OCI-LY7 (cell line): ENCODE data around the gene EPHB3. TPM values are rescaled to one million over a fixed set of nuclear protein-coding genes. Genes with fewer than 3 reads are reported as not detected.

Source experiments
- BruUV-seq: library from RNA; stranded (reverse); fragments of 400-500 nt; replicated peaks from 2 replicates; lab custom pipeline; 2021; lab: Mats Ljungman, UMichigan
- CTCF ChIA-PET: fragments of 300-600 bp; sonication (Branson Sonifier 250); formaldehyde crosslinking; loops from one replicate; lab custom pipeline; 2022; ENCODE audit warnings: antibody characterized with exemption; ENCODE audit not compliant: unreplicated experiment; lab: Charles Lee
- POLR2A ChIA-PET: fragments of 300-600 bp; sonication (Branson Sonifier 250); formaldehyde crosslinking; loops from one replicate; lab custom pipeline; 2022; ENCODE audit warnings: antibody characterized with exemption; lab: Charles Lee
- DNase-seq: peaks from one replicate; pipeline ENCODE4 v3.0.0-alpha.2; 2015; ENCODE audit warnings: low spot score
- H2AFZ ChIP-seq: fragments of 200-600 bp; sonication (generic), shearing (Covaris generic); 2 replicates; pipeline ENCODE4 v1.6.1; 2014; ENCODE audit warnings: mild to moderate bottlenecking, antibody characterized with exemption, low read length, moderate library complexity
- H3K27ac ChIP-seq: fragments of 200-600 bp; sonication (generic); 2 replicates; pipeline ENCODE4 v1.5.1; 2014; ENCODE audit warnings: mixed run types, low read depth, mild to moderate bottlenecking, moderate library complexity, low read length, inconsistent platforms; ENCODE audit not compliant: poor library complexity, severe bottlenecking
- H3K36me3 ChIP-seq: fragments of 200-600 bp; sonication (generic); 2 replicates; pipeline ENCODE4 v1.6.1; 2014; ENCODE audit warnings: mild to moderate bottlenecking, antibody characterized with exemption, low read length, moderate library complexity, mixed read lengths; ENCODE audit not compliant: insufficient read depth
- H3K4me1 ChIP-seq: fragments of 200-600 bp; sonication (generic); 2 replicates; pipeline ENCODE4 v1.5.1; 2014; ENCODE audit warnings: mild to moderate bottlenecking, low read length; ENCODE audit not compliant: insufficient read depth, poor library complexity, severe bottlenecking
- H3K4me2 ChIP-seq: fragments of 200-600 bp; sonication (generic); 2 replicates; pipeline ENCODE4 v1.6.1; 2014; ENCODE audit warnings: mild to moderate bottlenecking, low read length
- H3K4me3 ChIP-seq: fragments of 200-600 bp; sonication (generic); 2 replicates; pipeline ENCODE4 v1.5.1; 2014; ENCODE audit warnings: mild to moderate bottlenecking, low read depth, low read length; ENCODE audit not compliant: poor library complexity, severe bottlenecking
- H3K79me2 ChIP-seq: fragments of 200-600 bp; sonication (generic); 2 replicates; pipeline ENCODE4 v1.6.1; 2016; ENCODE audit warnings: low read depth, mild to moderate bottlenecking, low read length, moderate library complexity, mixed read lengths; ENCODE audit not compliant: insufficient read depth
- H3K9me2 ChIP-seq: fragments of 200-600 bp; sonication (generic); 2 replicates; pipeline ENCODE4 v1.6.1; 2016; ENCODE audit warnings: mild to moderate bottlenecking, low read length, mixed read lengths; ENCODE audit not compliant: insufficient read depth
- H3K9me3 ChIP-seq: fragments of 200-600 bp; sonication (generic); 2 replicates; pipeline ENCODE4 v1.6.1; 2014; ENCODE audit warnings: mild to moderate bottlenecking, mixed run types, low read length, mixed read lengths
- H4K20me1 ChIP-seq: fragments of 200-600 bp; sonication (generic); 2 replicates; pipeline ENCODE4 v1.6.1; 2014; ENCODE audit warnings: mild to moderate bottlenecking, antibody characterized with exemption, low read length, moderate library complexity, mixed read lengths; ENCODE audit not compliant: insufficient read depth
- CTCF ChIP-seq: fragments of 200-600 bp; sonication (generic); conservative IDR thresholded peaks from 2 replicates; pipeline ENCODE4 v1.5.1; 2014; ENCODE audit warnings: mild to moderate bottlenecking, antibody characterized with exemption, low read length, moderate library complexity, mixed read lengths
- EZH2phosphoT487 ChIP-seq: fragments of 200-600 bp; sonication (generic); IDR thresholded peaks from 2 replicates; pipeline ENCODE4 v1.6.1; 2018; ENCODE audit warnings: low read depth, borderline replicate concordance, mild to moderate bottlenecking, mixed run types, antibody characterized with exemption, low read length, moderate library complexity, mixed read lengths
- intact Hi-C: fragments of 100-400 bp; cut with micrococcal nuclease; formaldehyde crosslinking; loops from one replicate; pipeline ENCODE4 v1.10.0; 2022; ENCODE audit not compliant: unreplicated experiment
- total RNA-seq, 2 experiments: library from RNA; depleted of rRNA in 1 of 2; stranded (reverse); fragments of >200 nt in 1 of 2; shearing (Covaris generic) in 1 of 2; gene quantifications; 2 replicates each; pipeline ENCODE4 v1.2.3, GENCODE V29; 2014 to 2022

Gene EPHB3
- total RNA-seq, 2 experiments from 2014 or later = not detected

GRCh38 chr3:184579513-184579912 is 17.9 kb downstream of the EPHB3 start:
- no peaks in the 10 kb centered on the region for H3K9me3 ChIP-seq
- H3K4me3 ChIP-seq = no peak overlapping the region
- DNase-seq = no peak
- intact Hi-C loops = no loop called here
- H3K27ac ChIP-seq = no peak overlapping the region
- TF ChIP-seq EZH2phosphoT487 (no peak), CTCF (no peak)
- CTCF ChIA-PET = no interaction called here
- H2AFZ ChIP-seq = no peak overlapping the region
- POLR2A ChIA-PET = interaction anchor here (1.0 kb wide), 1 partner anchor 14 kb away, joined by 3 read pairs; no protein-coding TSS in a partner anchor
- H3K4me2 ChIP-seq = no peak overlapping the region
- no peaks in the 10 kb centered on the region for H3K9me2 ChIP-seq
- no peaks in the 10 kb centered on the region for H3K36me3 ChIP-seq
- no peaks in the 10 kb centered on the region for H3K79me2 ChIP-seq
- H3K4me1 ChIP-seq = peaks cover 4% of the 10 kb centered on the region
- no peaks in the 10 kb centered on the region for H4K20me1 ChIP-seq
- no TSS peak for BruUV-seq

- CTCF ChIA-PET = no interaction called here
- no peak for TF ChIP-seq CTCF
- no peak for TF ChIP-seq EZH2phosphoT487
- no peaks in the 10 kb centered on the region for H3K79me2 ChIP-seq
- POLR2A ChIA-PET = interaction anchor here (1.0 kb wide), 1 partner anchor 13 kb away, joined by 3 read pairs; no protein-coding TSS in a partner anchor
- H3K36me3 ChIP-seq = no peaks in the 10 kb centered on the region
- H3K27ac ChIP-seq = no peak overlapping the region
- intact Hi-C loops = no loop called here
- H3K9me2 ChIP-seq = no peaks in the 10 kb centered on the region
- H4K20me1 ChIP-seq = no peaks in the 10 kb centered on the region
- no peak overlapping the region for H3K4me3 ChIP-seq
- no peak overlapping the region for H2AFZ ChIP-seq
- H3K9me3 ChIP-seq = no peaks in the 10 kb centered on the region
- no peak for DNase-seq
- no peak overlapping the region for H3K4me2 ChIP-seq
- no TSS peak for BruUV-seq
- no peaks in the 10 kb centered on the region for H3K4me1 ChIP-seq
Measured at GRCh38 chr3:184580376-184580775, 18.8 kb downstream of the EPHB3 start.

- CTCF ChIA-PET = no interaction called here
- no peak for DNase-seq
- Histone ChIP-seq H2AFZ (no peak overlapping the region), H3K9me2 (no peaks in the 10 kb centered on the region), H4K20me1 (no peaks in the 10 kb centered on the region), H3K36me3 (no peaks in the 10 kb centered on the region), H3K9me3 (no peaks in the 10 kb centered on the region), H3K4me2 (no peak overlapping the region), H3K79me2 (no peaks in the 10 kb centered on the region), H3K4me1 (no peaks in the 10 kb centered on the region), H3K4me3 (no peak overlapping the region), H3K27ac (no peak overlapping the region)
- POLR2A ChIA-PET = interaction anchor here (0.6 kb wide), 1 partner anchor 191 kb away, joined by 3 read pairs; no protein-coding TSS in a partner anchor
- TF ChIP-seq EZH2phosphoT487 (no peak), CTCF (no peak)
- BruUV-seq = no TSS peak
- intact Hi-C loops = no loop called here
Measured at GRCh38 chr3:184581331-184581855, 19.8 kb downstream of the EPHB3 start.
